Uterus (tissue), 2 donors: ENCODE results near the gene TNPO1.

Experiments
- CTCF ChIP-seq, 4 experiments: fragments of 200-600 bp in 2 of 4; fragments of 450-650 bp in 2 of 4; sonication (generic) in 2 of 4; IDR thresholded peaks; one replicate each; pipeline ENCODE4 v1.5.1; 2016 to 2019; ENCODE audit warnings: antibody characterized with exemption in 4 of 4, mild to moderate bottlenecking in 2 of 4, moderate library complexity in 1 of 4
- POLR2A ChIP-seq, 2 donors: fragments of 450-650 bp; IDR thresholded peaks; one replicate each; pipeline ENCODE4 v1.6.1; 2016; ENCODE audit warnings: antibody characterized with exemption in 2 of 2, mild to moderate bottlenecking in 1 of 2, moderate library complexity in 1 of 2

GRCh38 chr5:72829707-72830106 lies 13.2 kb downstream of the TNPO1 start:
- TF ChIP-seq CTCF (IDR thresholded peaks at IDR 0.05) (no peak), POLR2A (IDR thresholded peaks at IDR 0.05) (no peak)
